Stimulated activated CD4-positive, alpha-beta T cell treated with anti-CD3 and anti-CD28 coated beads, Interleukin-1b, Interleukin-23, amount 100 ng/mL, for 48 hours (primary cell): ENCODE results near the gene RARS1.

Experiments
- DNase-seq: peaks from one replicate; pipeline ENCODE4 v3.0.0-alpha.2; 2020

Gene RARS1

GRCh38 chr5:168563959-168564358, 77.7 kb downstream of the RARS1 start:
- no peak for DNase-seq

GRCh38 chr5:168568738-168569137, 82.5 kb downstream of the RARS1 start:
- no peak for DNase-seq
